Spleen (tissue), 11 donors: ENCODE results near the gene CEACAM20. TPM values are rescaled to one million over a fixed set of nuclear protein-coding genes. Genes with fewer than 3 reads are reported as not detected.

ENCODE experiments used
- DNase-seq: peaks from one replicate; pipeline ENCODE4 v3.0.0-alpha.2; 2020
- H3K27ac ChIP-seq, 8 donors: fragments of 200-600 bp; sonication (generic) in 7 of 8; 1 replicate in 4 of 8; 2 replicates in 4 of 8; pipeline versions ENCODE4 v1.5.0 to v1.8.0; 2016 to 2021; ENCODE audit warnings: inconsistent platforms in 4 of 8, mild to moderate bottlenecking in 4 of 8, moderate library complexity in 1 of 8
- H3K27me3 ChIP-seq, 7 donors: fragments of 200-600 bp; sonication (generic) in 6 of 7; replicated peaks in 1 of 7; 1 replicate in 4 of 7; 2 replicates in 3 of 7; pipeline versions ENCODE4 v1.5.0 to v1.8.0; 2016 to 2021; ENCODE audit warnings: inconsistent platforms in 3 of 7, mild to moderate bottlenecking in 1 of 7
- H3K36me3 ChIP-seq, 6 donors: fragments of 200-600 bp; sonication (generic) in 5 of 6; 1 replicate in 4 of 6; 2 replicates in 2 of 6; pipeline versions ENCODE4 v1.5.0 to v1.8.0; 2016 to 2021; ENCODE audit warnings: inconsistent platforms in 2 of 6
- H3K4me1 ChIP-seq, 6 donors: fragments of 200-600 bp; sonication (generic) in 5 of 6; 1 replicate in 3 of 6; 2 replicates in 3 of 6; pipeline versions ENCODE4 v1.5.0 to v1.8.0; 2016 to 2021; ENCODE audit warnings: inconsistent platforms in 3 of 6
- H3K4me3 ChIP-seq, 8 donors: fragments of 200-600 bp; sonication (generic) in 7 of 8; 1 replicate in 4 of 8; 2 replicates in 4 of 8; pipeline versions ENCODE4 v1.5.0 to v1.8.0; 2016 to 2021; ENCODE audit warnings: inconsistent platforms in 4 of 8, mild to moderate bottlenecking in 4 of 8, moderate library complexity in 2 of 8
- H3K9me3 ChIP-seq, 8 donors: fragments of 200-600 bp; sonication (generic) in 7 of 8; 1 replicate in 4 of 8; 2 replicates in 4 of 8; pipeline versions ENCODE4 v1.5.0 to v1.8.0; 2016 to 2021; ENCODE audit warnings: inconsistent platforms in 4 of 8
- POLR2A ChIP-seq, 3 donors: fragments of 450-650 bp; IDR thresholded peaks; one replicate each; pipeline ENCODE4 v1.5.1; 2017; ENCODE audit warnings: antibody characterized with exemption in 3 of 3, mild to moderate bottlenecking in 1 of 3
- POLR2AphosphoS5 ChIP-seq, 3 donors: sonication (generic); formaldehyde crosslinking; IDR thresholded peaks; one replicate each; pipeline ENCODE4 v1.5.1; 2017; ENCODE audit warnings: antibody characterized with exemption in 3 of 3
- WGBS, 5 donors: extraction: QIAGEN DNeasy Blood & Tissue Kit in 3 of 5; methylation state at CpG; one replicate each; pipeline versions ENCODE4 v1.1.5 to v1.1.7; 2013 to 2018; 5-methylcytosine and 5-hydroxymethylcytosine counted together
- intact Hi-C: fragments of 100-400 bp; cut with DNase I; formaldehyde crosslinking; loops from one replicate; pipeline ENCODE4 v1.15.0; 2023; ENCODE audit warnings: low total_unique reads
- polyA plus RNA-seq, 3 donors: library from polyadenylated mRNA; stranded (reverse); fragments of 200-250 nt; gene quantifications; one replicate each; pipeline ENCODE4 v1.2.1, GENCODE V29; 2013
- total RNA-seq, 7 donors: library from RNA; depleted of rRNA in 3 of 7; stranded (reverse); fragments of >200 nt in 3 of 7; fragmentation: NEBNext Ultra II Directional in 4 of 7; extraction: Animal tissue kit (Norgen Biotek cat#: 25700) in 4 of 7; gene quantifications; one replicate each; pipeline versions ENCODE4 v1.1.0 to v1.2.1, GENCODE V29; 2016 to 2021
- TF ChIP-seq, protein P1 (sequence below), 11 experiments: fragments of 200-600 bp in 7 of 11; fragments of 450-650 bp in 4 of 11; sonication (generic) in 4 of 11; IDR thresholded peaks in 8 of 11; conservative IDR thresholded peaks in 3 of 11; 1 replicate in 7 of 11; 2 replicates in 4 of 11; pipeline versions ENCODE4 v1.4.0 to v1.8.0; 2016 to 2021; ENCODE audit warnings: antibody characterized with exemption in 11 of 11, inconsistent platforms in 4 of 11, mild to moderate bottlenecking in 1 of 11
- donor health status: healthy with polysubstance abuse.
- donor health status: DM: no; HTN: no; CAD: no; lungs with moderate emphysema.
- donor health status: DM: no; HTN: no; CAD: no.
- donor health status: Bipolar disorder and iron deficiency.
- donor health status: healthy.
- donor health status: DM: no; HTN: no; CAD: no.
- donor health status: DM: yes; HTN: yes; CAD: no.

The CEACAM20 gene
- total and polyA plus RNA-seq, 10 donors: not detected

DNA sequence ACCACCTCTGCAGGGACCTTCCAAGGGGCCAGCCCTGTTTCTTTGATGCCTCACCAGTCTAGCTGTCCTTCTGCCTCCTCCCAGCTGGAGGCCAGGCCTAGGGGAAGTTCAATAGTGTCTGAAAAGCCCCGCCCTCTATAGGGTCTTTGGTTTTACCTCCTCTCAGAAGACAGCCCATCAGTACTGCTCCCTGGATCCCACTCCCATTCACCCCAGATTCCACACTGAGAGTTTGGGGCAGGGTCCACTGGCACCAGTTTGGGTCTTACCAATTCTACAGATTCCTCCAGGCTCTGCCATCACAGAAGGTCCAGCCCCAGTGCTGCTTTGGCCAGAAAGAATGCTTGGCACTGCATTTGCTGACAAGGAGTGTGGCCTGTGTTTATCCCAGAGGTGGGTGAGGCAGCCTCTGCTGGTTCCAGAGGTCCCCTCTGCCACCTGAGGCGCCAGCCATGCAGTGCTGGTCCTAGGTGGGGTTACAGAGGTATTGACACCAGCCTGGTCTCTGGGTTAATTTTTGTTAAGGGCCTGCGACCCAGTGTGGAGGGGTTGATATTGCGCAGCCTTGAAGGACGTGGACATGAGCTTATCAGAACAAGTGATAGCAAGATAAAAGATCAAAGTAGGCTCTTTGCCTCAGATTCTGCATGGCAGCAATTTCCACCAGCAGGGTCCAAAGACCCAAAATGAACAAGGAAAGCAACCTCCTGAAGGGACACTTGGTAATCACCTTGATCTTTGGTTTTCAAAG, 42.5 kb upstream of the CEACAM20 start:
- WGBS, 5 donors: 84 to 96% (median 89%) methylated on average over 3 to 5 of the region's 5 CpGs
- intact Hi-C loops: loop anchor here (2.0 kb wide), 1 partner anchor 85 kb away; no protein-coding TSS in a partner anchor
- H3K27ac ChIP-seq: no peak overlapping the region

DNA sequence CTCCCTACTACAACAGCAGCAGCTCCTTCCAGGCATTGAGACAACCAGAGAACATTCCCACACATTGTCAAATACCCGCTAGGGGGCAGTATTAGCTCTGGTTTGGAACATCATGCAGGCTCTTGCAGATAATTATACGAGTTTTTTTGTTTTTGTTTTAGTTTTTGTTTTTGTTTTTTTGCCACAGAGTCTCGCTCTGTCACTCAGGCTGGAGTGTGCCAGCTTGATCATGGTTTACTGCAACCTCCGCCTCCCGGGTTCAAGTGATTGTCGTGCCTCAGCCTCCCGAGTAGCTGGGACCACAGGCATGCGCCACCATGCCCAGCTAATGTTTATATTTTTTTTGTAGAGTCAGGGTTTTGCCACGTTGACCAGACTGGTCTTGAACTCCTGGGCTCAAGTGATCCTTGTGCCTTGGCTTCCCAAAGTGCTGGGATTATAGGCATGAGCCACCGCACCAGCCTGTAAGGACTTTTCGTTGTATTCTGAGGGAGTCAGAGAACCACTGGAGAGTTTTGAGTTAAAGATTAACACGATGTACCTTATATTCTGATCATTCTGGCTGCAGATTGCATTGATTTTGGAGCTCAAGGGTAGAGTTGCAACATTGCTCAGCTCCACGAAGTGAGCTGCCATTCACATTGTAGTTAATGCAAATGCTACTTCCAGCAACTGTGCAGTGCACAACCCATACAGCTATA, 41.7 kb upstream of the CEACAM20 start:
- DNase-seq: no peak
- Histone ChIP-seq H3K9me3 (no peaks in the 10 kb centered on the region), H3K4me1 (peaks cover 0 to 25% (median 3%) of the 10 kb centered on the region in 6 donors), H3K27me3 (peaks cover 0 to 8% (median 0%) of the 10 kb centered on the region in 7 donors), H3K27ac (no peak overlapping the region), H3K36me3 (no peaks in the 10 kb centered on the region), H3K4me3 (no peak overlapping the region)
- intact Hi-C loops: no loop called here
- WGBS, 5 donors: 51 to 55% (median 53%) methylated on average over 13 of the region's 13 CpGs
- TF ChIP-seq, protein P1, sequence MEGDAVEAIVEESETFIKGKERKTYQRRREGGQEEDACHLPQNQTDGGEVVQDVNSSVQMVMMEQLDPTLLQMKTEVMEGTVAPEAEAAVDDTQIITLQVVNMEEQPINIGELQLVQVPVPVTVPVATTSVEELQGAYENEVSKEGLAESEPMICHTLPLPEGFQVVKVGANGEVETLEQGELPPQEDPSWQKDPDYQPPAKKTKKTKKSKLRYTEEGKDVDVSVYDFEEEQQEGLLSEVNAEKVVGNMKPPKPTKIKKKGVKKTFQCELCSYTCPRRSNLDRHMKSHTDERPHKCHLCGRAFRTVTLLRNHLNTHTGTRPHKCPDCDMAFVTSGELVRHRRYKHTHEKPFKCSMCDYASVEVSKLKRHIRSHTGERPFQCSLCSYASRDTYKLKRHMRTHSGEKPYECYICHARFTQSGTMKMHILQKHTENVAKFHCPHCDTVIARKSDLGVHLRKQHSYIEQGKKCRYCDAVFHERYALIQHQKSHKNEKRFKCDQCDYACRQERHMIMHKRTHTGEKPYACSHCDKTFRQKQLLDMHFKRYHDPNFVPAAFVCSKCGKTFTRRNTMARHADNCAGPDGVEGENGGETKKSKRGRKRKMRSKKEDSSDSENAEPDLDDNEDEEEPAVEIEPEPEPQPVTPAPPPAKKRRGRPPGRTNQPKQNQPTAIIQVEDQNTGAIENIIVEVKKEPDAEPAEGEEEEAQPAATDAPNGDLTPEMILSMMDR (IDR thresholded peaks at IDR 0.05 in 8 of 11, conservative IDR thresholded peaks at IDR 0.05 in 3 of 11): peak; percentile 31 to 84 (median 67)
- no peak for TF ChIP-seq POLR2A (IDR thresholded peaks at IDR 0.05)
- TF ChIP-seq POLR2AphosphoS5 (IDR thresholded peaks at IDR 0.05): no peak

More for the DNA sequence above, 42.5 kb upstream of the CEACAM20 start:
- Histone ChIP-seq H3K4me3 (no peak overlapping the region), H3K9me3 (no peaks in the 10 kb centered on the region), H3K27me3 (peaks cover 0 to 8% (median 0%) of the 10 kb centered on the region in 7 donors), H3K4me1 (peaks cover 0 to 25% (median 3%) of the 10 kb centered on the region in 6 donors), H3K36me3 (no peaks in the 10 kb centered on the region)
- DNase-seq: no peak
- TF ChIP-seq POLR2AphosphoS5 (IDR thresholded peaks at IDR 0.05): no peak
- TF ChIP-seq, protein P1 (IDR thresholded peaks at IDR 0.05 in 8 of 11, conservative IDR thresholded peaks at IDR 0.05 in 3 of 11): no peak
- no peak for TF ChIP-seq POLR2A (IDR thresholded peaks at IDR 0.05)

- no peak for TF ChIP-seq POLR2AphosphoS5 (IDR thresholded peaks at IDR 0.05)
- TF ChIP-seq POLR2A (IDR thresholded peaks at IDR 0.05): no peak
- TF ChIP-seq, protein P1 (IDR thresholded peaks at IDR 0.05 in 8 of 11, conservative IDR thresholded peaks at IDR 0.05 in 3 of 11): no peak
- intact Hi-C loops: no loop called here
- no peak overlapping the region for H3K4me3 ChIP-seq
- DNase-seq: no peak
- H3K9me3 ChIP-seq: no peaks in the 10 kb centered on the region
- 32 to 51% (median 41%) methylated on average over 3 of the region's 3 CpGs for WGBS, 5 donors
- no peak overlapping the region for H3K27ac ChIP-seq
- H3K27me3 ChIP-seq: peaks cover 0 to 8% (median 0%) of the 10 kb centered on the region in 7 donors
- peaks cover 0 to 30% (median 4%) of the 10 kb centered on the region in 6 donors for H3K4me1 ChIP-seq
- no peaks in the 10 kb centered on the region for H3K36me3 ChIP-seq
These were observed 41.1 kb upstream of the CEACAM20 start for GRCh38 chr19:44570603-44570983.

- Histone ChIP-seq H3K27me3 (peaks cover 0 to 8% (median 0%) of the 10 kb centered on the region in 7 donors), H3K9me3 (no peaks in the 10 kb centered on the region), H3K36me3 (no peaks in the 10 kb centered on the region), H3K4me1 (peaks cover 0 to 25% (median 4%) of the 10 kb centered on the region in 6 donors), H3K4me3 (no peak overlapping the region), H3K27ac (no peak overlapping the region)
- intact Hi-C loops: no loop called here
- DNase-seq: no peak
- TF ChIP-seq, protein P1 (IDR thresholded peaks at IDR 0.05 in 8 of 11, conservative IDR thresholded peaks at IDR 0.05 in 3 of 11): no peak
- TF ChIP-seq POLR2A (IDR thresholded peaks at IDR 0.05): no peak
- WGBS, 5 donors: 77 to 94% (median 81%) methylated on average over 2 of the region's 2 CpGs
These were observed 38.3 kb upstream of the CEACAM20 start for GRCh38 chr19:44567745-44568144.
